Kidney tubule cell (primary cell): Measurements from ENCODE around the gene STAU1.
"Not testable (repeated sequence)": the region's sequence is repeated elsewhere in the genome, so short reads cannot be mapped to it uniquely, and the experiment has no call there.

Experiments
- DNase-seq: peaks from one replicate; pipeline ENCODE4 v3.0.0-alpha.2; 2018; ENCODE audit warnings: low spot score

STAU1 gene

DNA sequence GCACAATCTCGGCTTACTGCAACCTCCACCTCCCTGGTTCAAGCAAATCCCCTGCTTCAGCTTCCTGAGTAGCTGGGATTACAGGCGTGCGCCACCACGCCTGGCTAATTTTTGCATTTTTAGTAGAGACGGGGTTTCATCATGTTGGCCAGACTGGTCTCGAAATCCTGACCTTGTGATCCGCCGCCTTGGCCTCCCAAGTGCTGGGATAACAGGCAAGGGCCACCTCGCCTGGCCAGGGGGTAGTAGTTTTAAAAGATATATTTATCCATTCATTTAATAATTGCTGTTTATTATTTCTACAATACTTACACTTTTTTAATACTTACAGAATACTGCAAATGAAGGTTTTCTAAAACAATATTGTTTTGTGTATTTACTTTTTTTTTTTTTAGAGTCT, 15.6 kb upstream of the STAU1 start:
- DNase-seq: no peak

DNA sequence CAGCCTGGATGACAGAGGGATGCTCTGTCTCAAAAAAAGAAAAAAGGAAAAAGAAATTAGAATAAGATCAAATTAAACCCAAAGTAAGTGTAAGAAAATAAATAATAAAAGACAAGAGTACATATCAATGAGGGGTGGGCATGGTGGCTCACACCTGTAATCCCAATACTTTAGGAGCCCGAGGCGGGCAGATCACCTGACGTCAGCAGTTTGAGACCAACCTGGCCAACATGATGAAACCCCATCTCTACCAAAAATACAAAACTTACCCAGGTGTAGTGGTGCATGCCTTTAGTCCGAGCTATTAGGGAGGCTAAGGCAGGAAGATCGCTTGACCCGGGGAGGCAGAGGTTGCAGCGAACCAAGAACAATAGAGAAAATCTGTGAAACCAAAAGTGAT, 14.9 kb upstream of the STAU1 start:
- no peak for DNase-seq

DNA sequence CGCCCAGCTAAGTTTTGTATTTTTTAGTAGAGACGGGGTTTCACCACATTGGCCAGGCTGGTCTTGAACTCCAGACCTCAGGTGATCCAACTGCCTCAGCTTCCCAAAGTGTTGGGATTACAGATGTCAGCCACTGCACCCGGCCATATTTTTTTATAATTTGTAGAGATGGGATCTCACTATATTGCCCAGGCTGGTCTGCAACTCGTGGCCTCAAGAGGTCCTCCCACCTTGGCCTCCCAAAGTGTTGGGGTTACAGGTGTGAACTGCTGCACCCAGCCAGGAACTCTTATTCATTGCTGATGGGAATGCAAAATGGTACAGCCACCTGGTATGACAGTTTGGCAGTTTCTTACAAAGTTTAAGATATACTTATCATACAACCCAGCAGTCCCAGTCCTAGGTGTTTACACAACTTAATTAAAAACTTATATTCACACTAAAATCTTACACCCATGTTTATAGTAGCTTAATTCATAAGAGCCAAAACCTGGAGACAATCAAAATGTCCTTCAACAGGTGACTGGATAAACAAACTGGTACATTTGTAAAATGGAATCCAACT, 11.7 kb upstream of the STAU1 start:
- no peak for DNase-seq

DNA sequence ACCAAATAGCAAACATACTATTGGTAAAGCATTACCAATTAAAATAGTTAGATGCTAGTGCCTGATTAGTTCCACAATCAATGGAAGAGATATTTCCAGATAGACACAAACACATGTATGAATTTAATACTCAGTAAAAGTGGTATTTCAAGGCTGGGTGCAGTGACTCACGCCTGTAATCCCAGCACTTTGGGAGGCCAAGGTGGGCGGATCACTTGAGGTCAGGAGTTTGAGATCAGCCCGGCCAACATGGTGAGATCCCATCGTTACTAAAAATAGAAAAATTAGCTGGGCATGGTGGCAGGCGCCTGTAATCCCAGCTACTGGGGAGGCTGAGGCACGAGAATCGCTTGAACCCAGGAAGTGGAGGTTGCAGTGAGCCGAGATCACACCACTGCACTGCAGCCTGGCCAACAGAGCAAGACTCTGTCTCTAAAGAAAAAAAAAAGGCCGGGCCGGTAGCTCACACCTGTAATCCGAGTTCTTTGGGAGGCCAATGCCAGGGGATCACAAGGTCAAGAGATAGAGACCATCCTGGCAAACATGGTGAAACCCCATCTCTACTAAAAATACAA, 4.9 kb upstream of the STAU1 start:
- DNase-seq: not testable (repeated sequence)

DNA sequence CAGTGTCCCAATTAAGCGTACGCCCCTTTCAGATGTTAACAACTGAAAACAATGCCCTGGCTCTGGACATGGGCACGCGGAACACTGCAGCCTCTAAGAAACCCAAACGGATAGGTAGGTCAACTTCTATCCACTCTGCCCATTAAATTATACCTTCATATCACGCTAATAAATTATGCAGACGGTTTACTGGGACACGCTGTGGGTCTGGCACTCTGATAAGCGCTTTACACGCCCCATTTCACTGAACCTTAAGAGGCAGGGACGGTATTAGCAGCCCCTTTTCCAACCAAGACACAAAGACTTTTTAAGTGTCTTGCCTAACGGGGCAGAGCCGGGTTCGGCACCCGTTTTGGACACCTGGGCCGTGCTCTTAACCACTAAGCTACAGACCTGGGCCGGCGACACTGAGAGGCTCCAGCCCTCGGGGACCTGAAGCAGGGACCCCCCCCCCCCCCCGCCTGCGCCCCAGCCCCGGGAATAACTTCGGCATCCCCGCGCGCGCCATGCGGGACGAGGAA, 744 bp downstream of the STAU1 start:
- peak; percentile 6 for DNase-seq

DNA sequence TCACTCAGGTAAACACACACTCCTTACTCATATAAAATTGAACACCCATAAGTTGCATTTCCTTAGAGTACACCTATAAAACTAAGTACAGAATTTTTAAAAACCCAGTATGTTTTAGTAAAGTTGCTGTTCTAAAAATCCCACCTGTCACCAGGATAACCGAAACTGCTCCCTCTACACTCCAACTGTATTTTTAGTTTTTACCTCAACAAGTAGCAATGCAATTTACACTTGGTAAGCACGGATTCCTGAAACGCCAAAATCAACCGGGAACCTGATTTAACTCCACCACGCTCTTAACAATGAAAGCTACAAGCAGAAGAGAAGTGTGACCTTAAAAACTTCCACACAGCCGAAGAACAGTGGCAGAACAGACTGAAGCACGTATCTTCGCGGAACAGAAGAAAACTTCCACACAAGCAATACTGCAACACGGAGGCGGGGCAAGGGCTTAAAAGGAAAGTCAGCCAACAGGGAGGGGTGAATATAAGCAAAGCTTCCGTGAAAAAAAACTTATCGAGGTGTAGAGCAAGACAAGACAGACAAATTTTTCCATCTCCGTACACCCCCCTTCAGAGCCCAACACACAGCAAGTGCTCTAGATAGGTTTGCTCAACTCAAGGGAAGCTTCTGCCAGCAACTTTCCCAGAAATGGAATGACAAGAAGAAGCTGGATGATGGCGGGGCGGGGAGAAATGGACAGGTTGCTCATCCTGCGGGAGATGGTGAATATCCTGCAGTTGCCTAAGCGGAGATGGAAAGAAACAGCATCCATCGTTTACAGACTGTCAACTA, 1.4 kb downstream of the STAU1 start:
- DNase-seq: peak; percentile 56

DNA sequence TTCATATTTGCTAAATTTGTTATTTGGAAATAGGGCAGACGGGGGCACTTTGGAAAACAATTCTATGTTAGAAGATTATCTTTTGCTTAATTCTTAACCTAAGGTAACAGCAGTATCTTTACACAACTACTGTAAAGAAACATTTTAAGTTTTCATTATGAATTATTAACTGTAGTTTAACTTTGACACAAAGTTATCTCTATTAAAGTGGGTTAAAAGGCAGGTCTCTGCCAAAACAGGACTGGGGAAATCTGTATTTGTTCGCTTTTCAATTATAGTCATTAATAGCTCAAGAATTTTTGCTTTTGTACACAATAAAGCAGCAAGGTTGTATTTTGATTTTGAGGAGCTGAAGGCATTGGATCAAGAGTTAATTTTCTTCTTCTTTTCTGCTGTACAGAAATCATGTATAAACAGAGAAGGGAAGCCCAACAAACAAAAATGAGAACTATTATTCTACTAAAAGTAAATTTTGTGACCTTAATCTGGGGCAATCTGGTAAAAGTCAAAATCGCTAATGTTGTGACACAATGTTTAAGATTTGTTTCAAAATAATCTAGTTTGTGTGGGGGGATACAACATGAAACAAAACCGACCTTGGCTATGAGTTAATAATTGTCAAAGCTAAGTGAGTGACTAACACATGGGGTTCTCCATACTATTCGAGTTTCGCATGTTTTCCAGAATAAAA, 2.9 kb downstream of the STAU1 start:
- DNase-seq: peak; percentile 61

DNA sequence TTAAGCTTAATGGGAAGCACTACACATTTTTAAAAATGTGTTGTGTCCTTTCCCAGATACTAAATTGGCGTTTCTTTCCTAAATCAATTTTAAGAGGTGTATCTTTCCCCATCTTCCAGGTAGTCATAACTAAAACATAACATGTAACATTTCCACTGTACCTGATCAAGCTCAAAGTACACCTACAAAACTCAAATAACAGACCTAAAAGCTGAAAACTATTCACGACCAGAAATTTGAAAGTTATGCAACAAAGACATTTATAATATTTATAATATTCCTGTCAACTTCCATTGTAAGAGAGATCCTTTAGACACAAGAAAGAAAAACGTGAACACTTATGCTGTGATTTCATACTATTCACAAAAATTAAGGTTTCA, 3.5 kb downstream of the STAU1 start:
- DNase-seq: no peak

DNA sequence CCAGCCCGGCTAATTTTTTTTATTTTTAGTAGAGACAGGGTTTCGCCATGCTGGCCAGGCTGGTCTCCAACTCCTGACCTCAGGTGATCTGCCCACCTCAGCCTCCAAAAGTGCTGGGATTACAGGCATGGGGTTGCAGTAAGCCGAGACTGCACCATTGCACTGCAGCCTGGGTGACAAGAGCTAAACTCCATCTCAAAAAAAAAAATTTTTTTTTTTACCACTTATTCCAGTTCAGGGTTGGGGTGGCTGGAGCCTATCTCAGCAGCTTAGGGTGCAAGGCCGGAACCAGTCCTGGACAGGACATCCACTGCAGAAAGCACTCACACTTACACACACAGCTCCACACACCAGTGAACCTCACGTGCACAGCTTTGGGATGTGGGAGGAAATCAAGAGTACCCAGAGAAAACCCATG, 4.0 kb downstream of the STAU1 start:
- DNase-seq: not testable (repeated sequence)

DNA sequence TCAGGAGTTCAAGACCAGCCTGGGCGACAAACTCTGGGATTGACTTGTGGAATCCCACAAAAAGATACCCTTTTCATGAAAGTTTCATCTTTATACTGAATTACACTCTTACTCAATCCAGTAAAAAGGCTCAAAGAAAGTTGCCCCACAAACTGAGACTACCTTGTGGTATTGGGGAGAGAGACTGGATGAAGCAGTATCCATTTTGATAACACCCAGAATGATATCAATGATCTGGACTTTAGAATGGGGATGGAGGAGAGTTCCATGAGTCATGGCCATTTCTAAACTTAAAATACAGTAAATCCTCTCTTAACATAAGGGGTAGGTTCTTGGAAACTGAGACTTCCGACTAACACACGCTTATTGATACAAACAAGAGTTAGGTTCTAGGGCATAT, 4.7 kb downstream of the STAU1 start:
- DNase-seq: no peak

DNA sequence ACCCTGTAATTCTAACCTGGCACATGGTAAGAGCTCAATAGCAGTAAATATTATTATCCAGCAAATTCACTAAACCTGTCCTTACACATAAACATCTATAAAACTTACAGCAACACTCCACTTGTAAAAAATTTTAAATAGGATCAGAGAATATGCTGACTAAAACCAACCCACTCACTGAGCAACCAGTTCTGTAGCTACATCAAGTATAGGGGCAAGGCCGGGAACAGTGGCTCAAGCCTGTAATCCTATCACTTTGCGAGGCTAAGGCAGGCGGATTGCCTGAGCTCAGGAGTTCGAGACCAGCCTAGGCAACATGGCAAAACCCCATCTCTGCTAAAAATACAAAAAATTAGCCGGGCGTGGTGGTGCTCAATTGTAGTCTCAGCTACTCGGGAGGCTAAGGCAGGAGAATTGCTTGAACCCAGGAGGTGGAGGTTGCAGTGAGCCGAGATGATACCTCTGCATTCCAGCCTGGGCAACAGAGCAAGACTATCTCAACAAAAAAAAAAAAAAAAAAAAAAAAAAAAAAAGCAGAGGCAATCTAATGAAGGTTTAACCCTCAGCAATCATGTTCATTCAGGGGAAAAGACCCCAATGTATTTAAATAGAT, 6.8 kb downstream of the STAU1 start:
- DNase-seq: no peak

DNA sequence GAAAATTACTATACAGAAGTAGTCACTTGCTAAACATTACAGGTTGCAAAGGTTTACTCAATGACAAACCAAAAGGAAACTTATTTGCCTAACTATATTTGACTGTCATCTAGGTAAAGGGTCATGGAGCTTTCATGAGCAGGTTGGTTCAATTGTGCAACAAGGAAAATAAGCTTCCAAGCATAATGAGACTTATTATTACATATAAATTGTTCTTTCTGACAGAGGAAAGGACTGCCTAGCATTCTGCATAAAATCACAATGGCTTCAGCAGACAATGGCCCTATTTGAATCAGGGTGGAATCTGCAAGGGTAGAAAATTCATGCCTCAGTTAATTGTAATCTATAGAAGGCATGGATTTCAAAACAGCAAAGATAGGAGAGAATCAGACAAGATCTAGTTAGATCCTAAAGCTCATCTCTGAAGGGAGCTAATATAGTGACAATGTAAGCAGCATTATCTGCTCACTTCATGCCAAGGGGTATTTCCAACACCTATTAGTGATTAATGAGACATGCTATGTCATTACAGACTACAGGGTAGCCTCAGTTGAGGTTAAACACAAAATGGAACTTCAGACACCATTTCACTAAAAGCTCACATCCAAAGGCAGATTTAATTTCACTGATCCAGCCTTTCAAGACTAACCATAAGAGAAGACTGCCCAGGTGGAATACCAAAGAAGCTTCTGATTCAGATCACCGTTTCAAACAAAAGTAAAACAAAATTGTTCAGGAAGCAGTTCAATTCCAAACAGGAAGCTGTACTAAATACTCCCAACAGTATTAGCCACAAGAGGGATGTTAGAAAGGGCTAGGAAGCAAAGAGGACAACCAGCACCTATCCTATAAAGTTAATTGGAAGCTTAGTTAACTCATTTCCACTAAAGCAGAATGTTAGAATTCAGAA, 8.5 kb downstream of the STAU1 start:
- DNase-seq: peak; percentile 35

DNA sequence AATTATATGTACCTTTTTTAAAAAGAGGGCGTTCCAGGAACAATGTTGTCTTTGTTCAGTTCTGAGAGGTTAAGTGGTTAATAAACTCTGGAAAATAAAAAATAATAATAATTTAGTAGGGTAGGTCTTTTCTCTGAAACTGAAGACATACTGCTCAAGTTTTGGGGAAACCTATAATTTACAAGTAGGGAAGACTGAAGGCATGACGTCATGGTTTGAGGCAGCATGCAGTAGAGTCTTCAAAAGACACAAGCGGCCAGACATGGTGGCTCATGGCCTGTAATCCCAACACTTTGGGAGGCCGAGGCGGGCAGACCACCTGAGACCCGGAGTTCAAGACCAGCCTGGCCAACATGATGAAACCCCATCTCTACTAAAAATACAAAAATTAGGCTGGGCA, 14.0 kb downstream of the STAU1 start:
- DNase-seq: no peak

DNA sequence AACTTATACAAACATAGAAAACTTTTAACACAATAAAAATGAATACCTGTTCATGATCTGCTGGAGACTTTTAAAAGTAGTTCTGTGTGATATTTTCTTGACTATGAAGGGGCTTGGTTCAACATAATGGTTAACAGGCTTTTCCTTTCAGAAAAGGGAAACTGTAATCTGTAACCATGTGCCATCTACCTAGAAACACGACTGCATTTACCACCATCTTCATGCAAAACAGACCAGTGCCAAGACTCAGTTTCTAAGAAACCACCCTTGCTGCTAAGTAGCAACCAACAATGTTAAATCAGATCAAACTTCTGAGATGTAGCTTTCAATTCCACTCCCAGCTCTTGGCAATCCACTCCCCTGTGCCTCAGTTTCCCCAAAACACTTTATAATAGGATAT, 15.7 kb downstream of the STAU1 start:
- no peak for DNase-seq

DNA sequence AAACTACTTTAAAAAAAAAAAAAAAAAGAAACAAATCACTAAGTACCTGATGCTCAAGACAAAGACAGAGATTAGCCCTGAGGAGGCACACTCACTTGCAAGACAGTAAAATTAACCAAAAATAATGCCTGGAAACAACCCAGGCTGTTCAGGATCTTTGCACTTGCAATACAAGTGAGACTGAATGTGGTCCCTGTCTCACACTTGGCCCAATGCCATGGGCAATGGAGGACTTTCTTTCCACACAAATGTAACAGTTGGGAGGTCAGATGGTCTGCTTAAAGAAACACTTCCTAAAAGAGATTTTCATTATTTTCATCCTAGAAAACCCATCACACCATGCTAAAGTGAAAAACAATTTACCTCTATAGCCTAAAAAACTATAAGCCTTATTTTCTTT, 16.2 kb downstream of the STAU1 start:
- no peak for DNase-seq

DNA sequence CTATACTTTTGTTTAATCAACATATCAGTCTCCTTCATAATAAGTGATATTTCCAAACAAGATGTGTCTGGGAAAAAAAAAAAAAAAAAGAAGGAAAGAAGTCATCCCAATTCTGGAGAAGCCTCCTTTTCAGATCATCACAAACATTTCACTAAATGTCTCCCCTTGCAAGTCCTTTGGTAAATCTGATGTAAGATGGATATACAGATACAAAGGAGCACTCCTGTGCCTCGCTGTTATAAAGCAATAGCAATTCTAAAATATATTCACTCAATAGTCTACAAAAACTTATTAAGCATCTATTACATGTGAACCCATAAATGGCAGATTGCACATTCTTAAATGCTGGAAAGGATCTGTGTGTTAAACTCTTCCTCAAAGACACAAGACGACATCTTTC, 17.4 kb downstream of the STAU1 start:
- DNase-seq: no peak

DNA sequence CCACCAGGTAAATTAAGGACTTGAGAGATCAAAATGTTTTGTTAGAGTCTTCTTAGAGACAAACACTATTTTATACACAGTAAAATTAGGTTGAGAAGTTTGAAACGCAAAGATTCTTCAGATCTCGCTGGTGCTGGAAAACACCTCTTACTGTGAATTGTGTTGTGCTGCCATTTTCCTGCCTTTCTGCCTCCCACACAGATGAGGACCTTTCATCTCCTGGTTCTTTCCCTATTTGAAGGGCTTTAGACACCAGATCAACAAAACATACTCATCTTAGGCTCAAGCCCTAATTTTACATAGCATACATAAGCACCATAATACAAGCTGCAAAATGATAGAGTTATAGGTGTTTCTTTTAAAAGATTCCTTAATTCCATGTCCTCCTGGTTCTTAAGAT, 18.6 kb downstream of the STAU1 start:
- DNase-seq: no peak

DNA sequence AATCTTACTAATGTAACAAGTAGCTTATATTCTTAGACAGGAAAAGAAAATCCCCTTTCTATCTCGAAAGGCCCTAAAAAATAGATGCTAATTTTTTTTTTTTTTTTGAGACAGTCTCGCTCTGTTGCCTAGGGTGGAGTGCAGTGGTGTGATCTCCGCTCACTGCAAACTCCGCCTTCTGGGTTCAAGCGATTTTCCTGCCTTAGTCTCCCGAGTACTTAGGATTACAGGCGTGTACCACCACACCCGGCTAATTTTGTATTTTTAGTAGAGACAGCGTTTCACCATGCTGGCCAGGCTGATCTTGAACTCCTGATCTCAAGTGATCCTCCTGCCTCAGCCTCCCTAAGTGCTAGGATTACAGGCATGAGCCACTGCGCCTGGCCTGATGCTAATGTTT, 19.3 kb downstream of the STAU1 start:
- DNase-seq: not testable (repeated sequence)

DNA sequence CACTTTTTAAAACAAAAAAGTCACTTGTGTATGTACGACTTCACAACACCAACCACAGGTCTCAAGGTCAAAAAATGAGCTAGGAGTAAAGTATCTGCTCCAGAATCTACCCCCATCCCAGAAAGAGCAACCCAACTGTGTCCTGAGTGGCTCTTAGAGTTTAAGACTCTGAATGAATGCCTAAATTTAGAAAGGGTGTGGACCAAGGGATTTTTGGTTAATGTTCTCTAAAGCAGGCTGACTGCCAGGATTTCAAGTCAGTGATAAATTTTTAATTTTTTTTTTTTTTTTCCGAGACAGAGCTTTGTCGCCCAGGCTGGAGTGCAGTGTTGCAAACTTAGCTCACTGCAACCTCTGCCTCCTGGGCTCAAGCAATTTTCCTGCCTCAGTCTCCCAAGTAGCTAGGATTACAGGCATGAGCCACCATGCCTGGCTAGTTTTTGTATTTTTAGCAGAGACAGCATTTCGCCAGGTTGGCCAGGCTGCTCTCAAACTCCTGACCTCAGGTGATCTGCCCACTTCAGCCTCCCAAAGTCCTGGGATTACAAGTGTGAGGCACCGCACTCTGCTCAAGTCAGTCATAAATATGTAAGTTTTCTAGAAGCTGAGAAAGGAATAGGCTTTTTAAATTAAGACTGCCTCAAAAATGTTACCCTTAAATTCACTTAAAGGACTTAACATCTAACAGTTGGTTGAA, 20.2 kb downstream of the STAU1 start:
- peak; percentile 29 for DNase-seq

DNA sequence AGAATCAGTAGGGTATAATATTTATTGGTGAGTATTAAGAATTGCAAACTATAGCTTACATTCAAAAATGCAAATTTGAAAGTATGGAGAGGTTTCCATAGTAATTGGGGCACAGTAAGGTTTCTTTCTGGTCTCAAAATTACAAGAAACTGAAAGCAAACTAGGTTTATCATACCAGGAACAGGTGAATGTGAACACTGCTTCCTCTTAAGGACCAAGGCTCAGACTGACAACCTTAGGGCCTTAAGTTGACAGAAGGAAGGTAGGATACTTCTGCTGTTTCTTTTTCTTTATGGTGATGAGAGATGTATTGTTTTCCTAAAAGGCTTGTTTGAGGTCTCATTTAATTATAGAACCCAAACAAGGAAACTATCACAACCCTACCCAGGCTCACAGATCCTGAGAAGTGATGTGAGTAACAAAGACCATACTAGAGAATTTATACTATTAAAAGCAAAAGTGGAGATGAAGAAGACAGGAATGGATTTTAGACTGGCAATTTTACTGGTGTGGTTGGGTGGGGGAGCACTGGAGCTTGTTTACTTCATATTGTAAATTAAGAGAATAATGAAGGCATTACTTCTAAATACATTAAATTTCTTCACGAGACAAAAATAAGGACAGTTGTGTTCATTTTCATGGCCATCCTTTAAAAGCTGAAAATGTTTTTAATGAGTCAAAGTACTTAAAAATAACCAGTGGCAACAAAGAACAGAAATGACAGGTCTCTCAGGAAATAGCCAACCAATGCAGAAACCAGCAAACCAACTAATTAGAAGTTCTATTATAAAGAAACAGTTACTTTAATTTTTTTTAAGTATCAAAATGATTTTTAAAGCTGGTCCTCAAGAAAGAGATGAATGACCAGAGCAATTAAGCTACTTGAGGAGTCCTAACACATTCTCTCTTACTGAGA, 21.3 kb downstream of the STAU1 start:
- DNase-seq: no peak
